Activated T-cell treated with anti-CD3 and anti-CD28 coated beads, Interleukin-2, amount 50 U/mL, for 72 hours (primary cell): Measurements from ENCODE around the gene COX19. TPM values are rescaled to one million over a fixed set of nuclear protein-coding genes. Genes with fewer than 3 reads are reported as not detected.

Source experiments
- ATAC-seq, 2 donors: fragments of 150-1000 bp; cut with Tn5 transposase; replicated peaks in 1 of 2; 2 replicates each; pipeline ENCODE4 v1.10.0; 2021; ENCODE audit warnings: moderate library complexity in 2 of 2, mild to moderate bottlenecking in 1 of 2
- DNase-seq, 2 donors: peaks; one replicate each; pipeline ENCODE4 v3.0.0; 2021 to 2022; ENCODE audit warnings: mixed read lengths in 1 of 2
- H3K27ac Mint-ChIP-seq: one replicate; pipeline ENCODE4 v1.8.0; 2022; ENCODE audit warnings: mild to moderate bottlenecking, moderate library complexity, mixed read lengths
- H3K27me3 Mint-ChIP-seq: one replicate; pipeline ENCODE4 v1.8.0; 2022; ENCODE audit warnings: low read depth, mixed read lengths
- H3K36me3 Mint-ChIP-seq, 2 donors: one replicate each; pipeline ENCODE4 v1.8.0; 2022; ENCODE audit warnings: mixed read lengths in 2 of 2, mild to moderate bottlenecking in 1 of 2; ENCODE audit not compliant: insufficient read depth in 2 of 2
- H3K4me1 Mint-ChIP-seq: one replicate; pipeline ENCODE4 v1.8.0; 2022; ENCODE audit warnings: low read depth, mixed read lengths
- H3K4me3 Mint-ChIP-seq, 2 donors: one replicate each; pipeline ENCODE4 v1.8.0; 2022; ENCODE audit warnings: mild to moderate bottlenecking in 2 of 2, mixed read lengths in 2 of 2, moderate library complexity in 2 of 2
- H3K9me3 Mint-ChIP-seq, 2 donors: one replicate each; pipeline ENCODE4 v1.8.0; 2022; ENCODE audit warnings: mixed read lengths in 2 of 2
- total RNA-seq, 2 donors: library from RNA; stranded (reverse); gene quantifications; one replicate each; pipeline ENCODE4 v1.2.3, GENCODE V29; 2022

COX19 gene
- total RNA-seq, 2 donors from 2014 or later, result 20.8 to 28.4 TPM

- no peak for DNase-seq
- Mint-ChIP-seq H3K36me3 (peaks cover 2% of the 10 kb centered on the region in 2 donors), H3K9me3 (no peaks in the 10 kb centered on the region), H3K4me1 (peaks cover 44% of the 10 kb centered on the region), H3K4me3 (peak overlapping the region; percentile 36 to 54), H3K27me3 (no peaks in the 10 kb centered on the region), H3K27ac (no peak overlapping the region)
- no peak for ATAC-seq
Measured at GRCh38 chr7:921071-921461, 54.3 kb downstream of the COX19 start.

GRCh38 chr7:920351-921070, 54.8 kb downstream of the COX19 start:
- H3K27me3 Mint-ChIP-seq, result no peaks in the 10 kb centered on the region
- DNase-seq (peak in 1 of 2 donors; percentile 50), ATAC-seq (no peak)
- peak overlapping the region; percentile 36 to 54 for H3K4me3 Mint-ChIP-seq
- H3K4me1 Mint-ChIP-seq, result peaks cover 44% of the 10 kb centered on the region
- no peaks in the 10 kb centered on the region for H3K9me3 Mint-ChIP-seq
- peaks cover 2% of the 10 kb centered on the region in 2 donors for H3K36me3 Mint-ChIP-seq
- no peak overlapping the region for H3K27ac Mint-ChIP-seq

GRCh38 chr7:919924-920341, 55.4 kb downstream of the COX19 start:
- H3K27me3 Mint-ChIP-seq, result no peaks in the 10 kb centered on the region
- DNase-seq (peak in 1 of 2 donors; percentile 0), ATAC-seq (no peak)
- no peaks in the 10 kb centered on the region for H3K9me3 Mint-ChIP-seq
- H3K36me3 Mint-ChIP-seq, result peaks cover 2% of the 10 kb centered on the region in 2 donors
- no peak overlapping the region for H3K4me3 Mint-ChIP-seq
- H3K27ac Mint-ChIP-seq, result no peak overlapping the region
- peaks cover 43% of the 10 kb centered on the region for H3K4me1 Mint-ChIP-seq

GRCh38 chr7:919114-919442, 56.3 kb downstream of the COX19 start:
- H3K27me3 Mint-ChIP-seq, result no peaks in the 10 kb centered on the region
- no peak overlapping the region for H3K27ac Mint-ChIP-seq
- peaks cover 2% of the 10 kb centered on the region in 2 donors for H3K36me3 Mint-ChIP-seq
- H3K4me3 Mint-ChIP-seq, result no peak overlapping the region
- no peak for ATAC-seq
- peaks cover 35% of the 10 kb centered on the region for H3K4me1 Mint-ChIP-seq
- H3K9me3 Mint-ChIP-seq, result no peaks in the 10 kb centered on the region
- DNase-seq, result peak in 1 of 2 donors; percentile 0

GRCh38 chr7:918441-919113, 56.8 kb downstream of the COX19 start:
- Mint-ChIP-seq H3K27ac (no peak overlapping the region), H3K9me3 (no peaks in the 10 kb centered on the region)
- DNase-seq, result peak in 1 of 2 donors; percentile 0

GRCh38 chr7:918118-918425, 57.3 kb downstream of the COX19 start:
- ATAC-seq (no peak), DNase-seq (peak in 1 of 2 donors; percentile 0)
- Mint-ChIP-seq H3K27me3 (no peaks in the 10 kb centered on the region), H3K4me3 (no peak overlapping the region), H3K4me1 (peaks cover 29% of the 10 kb centered on the region), H3K9me3 (no peaks in the 10 kb centered on the region), H3K27ac (no peak overlapping the region), H3K36me3 (peaks cover 2% of the 10 kb centered on the region in 2 donors)

More at GRCh38 chr7:918441-919113, 56.8 kb downstream of the COX19 start:
- Mint-ChIP-seq H3K36me3 (peaks cover 2% of the 10 kb centered on the region in 2 donors), H3K4me1 (peaks cover 34% of the 10 kb centered on the region), H3K27me3 (no peaks in the 10 kb centered on the region), H3K4me3 (no peak overlapping the region)
- ATAC-seq, result no peak

GRCh38 chr7:917255-918117, 57.9 kb downstream of the COX19 start:
- no peak for DNase-seq

GRCh38 chr7:916291-916941, 58.9 kb downstream of the COX19 start:
- ATAC-seq (no peak), DNase-seq (no peak)
- Mint-ChIP-seq H3K4me3 (no peak overlapping the region), H3K4me1 (peaks cover 16% of the 10 kb centered on the region), H3K27ac (no peak overlapping the region), H3K9me3 (no peaks in the 10 kb centered on the region), H3K27me3 (no peaks in the 10 kb centered on the region), H3K36me3 (peaks cover 2% of the 10 kb centered on the region in 2 donors)

More at GRCh38 chr7:917255-918117, 57.9 kb downstream of the COX19 start:
- Mint-ChIP-seq H3K9me3 (no peaks in the 10 kb centered on the region), H3K27me3 (no peaks in the 10 kb centered on the region), H3K27ac (no peak overlapping the region), H3K4me1 (peaks cover 23% of the 10 kb centered on the region), H3K36me3 (peaks cover 2% of the 10 kb centered on the region in 2 donors), H3K4me3 (no peak overlapping the region)
- ATAC-seq, result no peak

Other genes with a start within 250 kb of the COX19 start
- 10 to 100 TPM; 12.0 to 15.9 TPM for gene DNAAF5, start 248.8 kb downstream of the COX19 start, total RNA-seq
- gene PRKAR1B, start 248.3 kb downstream of the COX19 start, total RNA-seq, result 10 to 100 TPM; 33.6 to 43.5 TPM
- gene SUN1, start 143.1 kb downstream of the COX19 start, total RNA-seq, result 10 to 100 TPM; 77.9 to 84.4 TPM
- gene GET4, start 99.0 kb downstream of the COX19 start, total RNA-seq, result 10 to 100 TPM; 33.8 to 34.9 TPM
- gene ADAP1, start 20.9 kb downstream of the COX19 start, total RNA-seq, result 10 to 100 TPM; 11.1 to 29.4 TPM
- not detected for gene CYP2W1, start 7.6 kb upstream of the COX19 start, total RNA-seq
- 1 to 10 TPM in 1 of 2 donors, under 1 TPM in 1; 0.91 to 2.7 TPM for gene GPR146, start 69.0 kb upstream of the COX19 start, total RNA-seq
- under 1 TPM; 0.24 to 0.56 TPM for gene GPER1, start 112.6 kb upstream of the COX19 start, total RNA-seq
- 10 to 100 TPM; 62.2 to 71.3 TPM for gene ZFAND2A, start 184.6 kb upstream of the COX19 start, total RNA-seq